HTR-8/SVneo (cell line): ENCODE results near the gene TRIM67.

Source experiments
- DNase-seq: peaks from one replicate; pipeline ENCODE4 v3.0.0; 2011; ENCODE audit warnings: low spot score, mixed read lengths; ENCODE audit not compliant: insufficient read length
- FAIRE-seq: peaks from 2 replicates; lab custom pipeline; 2011; peaks lifted over from hg19 to GRCh38; lab: Jason Lieb, UNC

Gene TRIM67

GRCh38 chr1:231266811-231267322 lies 105.0 kb downstream of the TRIM67 start:
- FAIRE-seq (no peak), DNase-seq (no peak)
